Cardiac muscle cell (in vitro differentiated cells and primary cell): ENCODE data around the gene GSE1. TPM values are rescaled to one million over a fixed set of nuclear protein-coding genes. Genes with fewer than 3 reads are reported as not detected.

ENCODE experiments used
- DNase-seq, 2 donors: peaks; one replicate each; pipeline versions ENCODE4 v3.0.0 to v3.0.0-alpha.2; 2010 to 2017; ENCODE audit warnings: low read depth in 1 of 2, low spot score in 1 of 2
- H3K27ac ChIP-seq: fragments of 200-600 bp; sonication (generic); 2 replicates; pipeline ENCODE4 v1.5.1; 2016
- H3K27me3 ChIP-seq: fragments of 200-600 bp; sonication (generic); 2 replicates; pipeline ENCODE4 v1.6.0; 2016; ENCODE audit warnings: control low read depth
- H3K36me3 ChIP-seq: fragments of 200-600 bp; sonication (generic); 2 replicates; pipeline ENCODE4 v1.5.1; 2016; ENCODE audit warnings: control low read depth
- H3K4me1 ChIP-seq: fragments of 200-600 bp; sonication (generic); 2 replicates; pipeline ENCODE4 v1.8.1; 2017; ENCODE audit warnings: low read depth, mild to moderate bottlenecking, mixed run types
- H3K4me3 ChIP-seq: fragments of 200-600 bp; sonication (generic); 2 replicates; pipeline ENCODE4 v1.5.1; 2016; ENCODE audit warnings: mild to moderate bottlenecking
- H3K9me3 ChIP-seq: fragments of 200-600 bp; sonication (generic); 2 replicates; pipeline ENCODE4 v1.5.1; 2017; ENCODE audit warnings: low read depth, mild to moderate bottlenecking, control low read depth
- polyA plus RNA-seq: library from polyadenylated mRNA; unstranded; fragments of >200 nt; fragmentation: Nextera tagmentation; extraction: Ambion mirVana; gene quantifications from 2 replicates; pipeline ENCODE4 v1.2.1, GENCODE V29; 2016
- total RNA-seq: library from RNA; depleted of rRNA; stranded (reverse); fragments of >200 nt; gene quantifications from 2 replicates; pipeline ENCODE4 v1.2.3, GENCODE V29; 2016
- TF ChIP-seq, protein P1 (sequence below): IDR thresholded peaks from 2 replicates; pipeline ENCODE4 v1.5.1; 2012; ENCODE audit warnings: low read depth, mild to moderate bottlenecking, low read length

Gene GSE1
- total and polyA plus RNA-seq, 2 experiments from 2014 or later, result 48.8 to 174 TPM

DNA sequence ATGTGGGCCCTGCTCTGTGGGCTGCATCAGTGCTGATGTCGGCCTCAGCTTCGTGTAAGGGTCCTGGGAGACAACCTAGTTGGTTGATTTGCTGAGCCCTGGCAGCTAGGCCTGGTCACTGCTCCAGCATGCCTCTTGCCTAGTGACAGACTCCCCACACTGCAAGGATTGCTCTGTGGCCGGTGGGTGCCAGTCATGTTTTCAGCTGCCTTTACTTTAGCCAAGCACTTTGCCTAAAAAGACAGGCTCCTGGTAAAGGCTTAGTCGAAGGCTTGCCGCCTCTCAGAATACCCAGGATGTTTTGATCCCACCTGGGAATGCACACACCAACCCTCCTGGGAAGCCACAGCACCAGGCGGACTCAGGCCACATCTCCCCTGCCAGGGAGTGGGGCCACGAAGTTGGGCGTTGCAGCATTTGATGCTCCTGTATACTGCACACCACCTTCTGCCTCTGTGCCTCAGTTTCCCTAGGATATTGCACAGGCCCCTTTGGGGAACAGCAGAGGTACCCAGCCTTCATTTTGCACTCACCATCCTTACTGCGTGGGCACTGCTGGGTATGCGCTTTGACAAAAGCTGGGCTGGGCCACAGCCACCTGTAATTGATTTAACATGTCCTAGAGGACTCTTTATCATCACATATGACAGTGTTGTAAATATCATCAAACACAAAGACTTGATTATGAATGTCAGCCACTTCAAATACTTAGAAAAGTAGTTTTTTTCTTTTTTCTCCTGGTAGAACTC is 55.7 kb downstream of the GSE1 start:
- Histone ChIP-seq H3K4me3 (no peak overlapping the region), H3K27me3 (no peaks in the 10 kb centered on the region), H3K36me3 (peaks cover 89% of the 10 kb centered on the region), H3K27ac (no peak overlapping the region), H3K9me3 (no peaks in the 10 kb centered on the region), H3K4me1 (no peaks in the 10 kb centered on the region)
- no peak for DNase-seq
- TF ChIP-seq, protein P1, sequence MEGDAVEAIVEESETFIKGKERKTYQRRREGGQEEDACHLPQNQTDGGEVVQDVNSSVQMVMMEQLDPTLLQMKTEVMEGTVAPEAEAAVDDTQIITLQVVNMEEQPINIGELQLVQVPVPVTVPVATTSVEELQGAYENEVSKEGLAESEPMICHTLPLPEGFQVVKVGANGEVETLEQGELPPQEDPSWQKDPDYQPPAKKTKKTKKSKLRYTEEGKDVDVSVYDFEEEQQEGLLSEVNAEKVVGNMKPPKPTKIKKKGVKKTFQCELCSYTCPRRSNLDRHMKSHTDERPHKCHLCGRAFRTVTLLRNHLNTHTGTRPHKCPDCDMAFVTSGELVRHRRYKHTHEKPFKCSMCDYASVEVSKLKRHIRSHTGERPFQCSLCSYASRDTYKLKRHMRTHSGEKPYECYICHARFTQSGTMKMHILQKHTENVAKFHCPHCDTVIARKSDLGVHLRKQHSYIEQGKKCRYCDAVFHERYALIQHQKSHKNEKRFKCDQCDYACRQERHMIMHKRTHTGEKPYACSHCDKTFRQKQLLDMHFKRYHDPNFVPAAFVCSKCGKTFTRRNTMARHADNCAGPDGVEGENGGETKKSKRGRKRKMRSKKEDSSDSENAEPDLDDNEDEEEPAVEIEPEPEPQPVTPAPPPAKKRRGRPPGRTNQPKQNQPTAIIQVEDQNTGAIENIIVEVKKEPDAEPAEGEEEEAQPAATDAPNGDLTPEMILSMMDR, result no peak

DNA sequence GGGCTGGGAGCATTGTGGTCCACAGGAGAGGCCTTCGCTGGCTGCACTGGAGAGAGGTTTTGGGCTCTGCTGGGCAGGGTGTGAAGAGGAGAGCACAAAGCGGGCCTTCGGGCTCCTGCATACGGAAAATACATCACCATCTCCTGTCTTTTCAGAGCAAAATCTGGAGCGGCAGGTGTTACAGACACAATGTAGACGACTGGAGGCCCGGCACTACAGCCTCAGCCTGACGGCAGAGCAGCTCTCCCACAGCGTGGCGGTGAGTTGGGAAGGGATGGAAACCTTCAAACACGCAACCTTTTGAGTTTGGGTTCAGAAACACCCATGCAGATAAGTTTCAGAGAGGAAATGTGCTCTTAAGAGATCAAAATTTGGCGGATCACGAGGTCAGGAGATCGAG is 57.7 kb downstream of the GSE1 start:
- no peaks in the 10 kb centered on the region for H3K27me3 ChIP-seq
- no peak overlapping the region for H3K27ac ChIP-seq
- TF ChIP-seq, protein P1, result no peak
- no peak overlapping the region for H3K4me3 ChIP-seq
- peaks cover 93% of the 10 kb centered on the region for H3K36me3 ChIP-seq
- H3K4me1 ChIP-seq, result no peaks in the 10 kb centered on the region
- no peak for DNase-seq
- no peaks in the 10 kb centered on the region for H3K9me3 ChIP-seq

DNA sequence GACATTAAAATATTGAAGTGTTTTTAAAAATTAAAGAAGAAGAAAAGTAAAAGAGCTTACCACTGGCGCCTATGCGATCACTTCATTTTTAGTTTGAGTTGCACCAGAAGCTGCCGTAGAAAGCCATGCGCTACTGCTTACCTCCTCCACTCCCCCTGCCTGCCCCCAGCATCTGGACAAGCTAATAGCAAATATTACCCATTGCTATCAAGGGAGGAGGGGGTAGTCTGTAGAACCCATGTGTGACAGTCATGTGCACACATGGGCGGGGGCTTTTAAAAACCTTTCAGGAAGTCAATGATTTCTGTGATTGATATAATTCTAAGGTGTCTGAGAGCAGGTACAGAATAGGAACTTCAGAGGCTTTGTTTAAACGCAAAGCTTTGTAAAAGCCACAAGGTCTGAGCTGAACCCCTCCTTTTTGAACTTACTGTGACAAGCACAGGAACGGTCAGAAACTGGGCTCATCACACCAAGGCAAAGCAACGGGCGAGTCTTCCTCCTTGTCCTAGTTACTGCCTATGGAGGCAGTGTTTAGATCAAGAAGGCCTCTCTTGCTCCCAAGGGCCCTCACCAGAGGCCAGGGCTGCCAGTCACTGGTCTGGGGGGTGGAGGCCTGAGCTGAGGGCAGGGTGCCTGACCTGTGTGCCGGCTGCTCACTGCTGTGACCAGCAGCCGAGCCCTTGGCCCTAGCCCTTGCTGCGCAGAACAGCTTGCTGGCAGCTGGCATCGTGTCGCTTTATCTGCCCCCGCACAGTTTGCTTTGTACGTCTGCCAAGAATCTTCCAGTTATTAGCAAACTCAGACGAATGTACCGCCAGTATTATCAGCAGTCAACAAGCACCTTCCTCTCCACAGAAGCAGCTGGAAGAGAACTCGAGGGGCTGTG is 60.7 kb downstream of the GSE1 start:
- Histone ChIP-seq H3K36me3 (peaks cover 64% of the 10 kb centered on the region), H3K27ac (peak overlapping the region; percentile 54), H3K9me3 (no peaks in the 10 kb centered on the region), H3K4me3 (no peak overlapping the region), H3K27me3 (no peaks in the 10 kb centered on the region), H3K4me1 (no peaks in the 10 kb centered on the region)
- peak in 1 of 2 donors; percentile 82 for DNase-seq
- TF ChIP-seq, protein P1, result no peak

DNA sequence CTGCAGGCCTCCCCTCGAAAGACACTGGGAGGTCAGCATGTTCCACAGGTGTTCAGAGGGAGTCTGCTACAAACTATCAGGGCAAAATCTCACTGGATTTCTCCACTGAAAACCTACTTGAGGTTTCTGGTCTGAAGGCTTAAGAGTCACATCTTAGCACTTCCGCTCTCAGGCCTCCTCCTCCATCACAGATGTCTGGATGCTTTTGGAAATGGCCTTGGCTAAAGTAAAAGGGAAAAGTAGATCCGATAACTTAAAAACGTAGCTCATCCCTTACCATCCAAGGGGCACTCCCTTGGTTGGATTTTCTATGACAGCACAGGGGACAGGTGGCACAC is 61.3 kb downstream of the GSE1 start:
- Histone ChIP-seq H3K4me3 (no peak overlapping the region), H3K36me3 (peaks cover 57% of the 10 kb centered on the region), H3K4me1 (no peaks in the 10 kb centered on the region), H3K9me3 (no peaks in the 10 kb centered on the region), H3K27ac (peak overlapping the region; percentile 54), H3K27me3 (no peaks in the 10 kb centered on the region)
- DNase-seq, result no peak
- TF ChIP-seq, protein P1, result no peak

DNA sequence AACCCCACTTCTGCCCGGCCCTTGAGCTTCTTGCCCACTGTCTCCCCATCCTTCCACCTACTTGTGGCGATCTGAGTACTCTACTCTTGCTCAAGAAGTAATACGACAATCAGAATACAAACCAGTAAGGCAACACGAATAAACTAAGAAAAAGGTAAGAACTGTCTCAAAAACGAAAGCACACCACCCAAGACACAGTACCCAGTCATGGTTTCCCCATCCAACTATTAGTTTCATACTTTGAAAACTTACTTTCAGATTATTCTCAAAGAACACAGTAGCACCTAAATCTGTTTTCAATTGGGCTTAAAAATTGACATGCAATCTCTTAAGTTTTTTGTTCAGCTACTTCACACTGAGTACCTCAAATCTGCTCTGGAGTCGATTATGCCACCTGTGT is 61.7 kb downstream of the GSE1 start:
- Histone ChIP-seq H3K27me3 (no peaks in the 10 kb centered on the region), H3K27ac (peak overlapping the region; percentile 54), H3K36me3 (peaks cover 53% of the 10 kb centered on the region), H3K9me3 (no peaks in the 10 kb centered on the region), H3K4me1 (no peaks in the 10 kb centered on the region), H3K4me3 (no peak overlapping the region)
- TF ChIP-seq, protein P1, result no peak
- no peak for DNase-seq
